Measurements from ENCODE around the gene FOXB2.
"Not testable (repeated sequence)": the region's sequence is repeated elsewhere in the genome, so short reads cannot be mapped to it uniquely, and the experiment has no call there.

FOXB2 gene

GRCh38 chr9:77030045-77030444 is 10.6 kb downstream of the FOXB2 start:
- no peak overlapping the region for H3K18ac ChIP-seq (ENCODE audit: low read length)
- no peak overlapping the region for H3K27ac ChIP-seq (replicated peaks; ENCODE audit: low read length)
- no CpG with 5 or more reads among the region's 2 CpGs for WGBS, 2 donors (ENCODE audit: extremely low coverage in 2 of 2, insufficient read length in 2 of 2, insufficient replicate concordance in 1 of 2)
- no peaks in the 10 kb centered on the region for H3K9me3 ChIP-seq (replicated peaks in 1 of 2; ENCODE audit: control insufficient read depth in 2 of 2, insufficient read depth in 1 of 2, low read depth in 1 of 2, low read length in 2 of 2)
- no peaks in the 10 kb centered on the region for H3K4me1 ChIP-seq (ENCODE audit: control insufficient read depth in 2 of 2, insufficient read depth in 1 of 2, low read depth in 1 of 2, low read length in 2 of 2)
- H2AFZ ChIP-seq (ENCODE audit: low read length), result no peak overlapping the region
- H4K8ac ChIP-seq (ENCODE audit: low read depth, low read length), result no peak overlapping the region
- no peak overlapping the region for H2BK120ac ChIP-seq (ENCODE audit: low read depth, low read length)
- peaks cover 0 to 37% (median 3%) of the 10 kb centered on the region in 3 experiments for H3K27me3 ChIP-seq (ENCODE audit: control insufficient read depth in 3 of 3, insufficient read depth in 3 of 3, low read depth in 1 of 3, low read length in 3 of 3)
- no peak overlapping the region for H3K4ac ChIP-seq (ENCODE audit: low read length)
- H2BK12ac ChIP-seq (ENCODE audit: low read length), result no peak overlapping the region
- no peak overlapping the region for H3K4me3 ChIP-seq (ENCODE audit: low read length in 2 of 2)
- no peaks in the 10 kb centered on the region for H3K79me1 ChIP-seq (ENCODE audit: low read depth, low read length)
- H2BK15ac ChIP-seq (ENCODE audit: low read length), result no peak overlapping the region
- no peak overlapping the region for H4K91ac ChIP-seq (ENCODE audit: low read depth, low read length, poor library complexity)
- DNase-seq (ENCODE audit: low spot score), result no peak
- H3K9ac ChIP-seq (ENCODE audit: low read depth, low read length, poor library complexity), result no peak overlapping the region
- H3K36me3 ChIP-seq (replicated peaks in 1 of 2; ENCODE audit: control insufficient read depth in 2 of 2, insufficient read depth in 2 of 2, low read length in 2 of 2), result no peaks in the 10 kb centered on the region
- no peak overlapping the region for H3K14ac ChIP-seq (ENCODE audit: low read length)
- no peak overlapping the region for H2AK5ac ChIP-seq (ENCODE audit: low read depth, low read length)
- no peak overlapping the region for H3K4me2 ChIP-seq (ENCODE audit: insufficient read depth, low read length, poor library complexity, severe bottlenecking)
- H3K23ac ChIP-seq (ENCODE audit: low read depth, low read length, poor library complexity), result no peak overlapping the region
- no peak overlapping the region for H2BK5ac ChIP-seq (ENCODE audit: low read length)

- H4K91ac ChIP-seq (ENCODE audit: low read depth, low read length, poor library complexity), result no peak overlapping the region
- no peak overlapping the region for H2BK5ac ChIP-seq (ENCODE audit: low read length)
- no peak overlapping the region for H3K23ac ChIP-seq (ENCODE audit: low read depth, low read length, poor library complexity)
- no peak overlapping the region for H3K9ac ChIP-seq (ENCODE audit: low read depth, low read length, poor library complexity)
- H3K27ac ChIP-seq (replicated peaks; ENCODE audit: low read length), result no peak overlapping the region
- H2AK5ac ChIP-seq (ENCODE audit: low read depth, low read length), result no peak overlapping the region
- no CpG with 5 or more reads among the region's 2 CpGs for WGBS, 2 donors (ENCODE audit: extremely low coverage in 2 of 2, insufficient read length in 2 of 2, insufficient replicate concordance in 1 of 2)
- H2BK15ac ChIP-seq (ENCODE audit: low read length), result no peak overlapping the region
- H3K14ac ChIP-seq (ENCODE audit: low read length), result no peak overlapping the region
- no peak overlapping the region for H3K4me2 ChIP-seq (ENCODE audit: insufficient read depth, low read length, poor library complexity, severe bottlenecking)
- no peak overlapping the region for H2AFZ ChIP-seq (ENCODE audit: low read length)
- peaks cover 0 to 3% (median 0%) of the 10 kb centered on the region in 3 experiments for H3K27me3 ChIP-seq (ENCODE audit: control insufficient read depth in 3 of 3, insufficient read depth in 3 of 3, low read depth in 1 of 3, low read length in 3 of 3)
- no peak overlapping the region for H2BK12ac ChIP-seq (ENCODE audit: low read length)
- H3K9me3 ChIP-seq (replicated peaks in 1 of 2; ENCODE audit: control insufficient read depth in 2 of 2, insufficient read depth in 1 of 2, low read depth in 1 of 2, low read length in 2 of 2), result no peaks in the 10 kb centered on the region
- H3K4ac ChIP-seq (ENCODE audit: low read length), result no peak overlapping the region
- H3K18ac ChIP-seq (ENCODE audit: low read length), result no peak overlapping the region
- H2BK120ac ChIP-seq (ENCODE audit: low read depth, low read length), result no peak overlapping the region
- H3K4me3 ChIP-seq (ENCODE audit: low read length in 2 of 2), result no peak overlapping the region
- no peak for DNase-seq (ENCODE audit: low spot score)
- H4K8ac ChIP-seq (ENCODE audit: low read depth, low read length), result no peak overlapping the region
- peaks cover 2 to 3% of the 10 kb centered on the region in 2 donors for H3K4me1 ChIP-seq (ENCODE audit: control insufficient read depth in 2 of 2, insufficient read depth in 1 of 2, low read depth in 1 of 2, low read length in 2 of 2)
- no peaks in the 10 kb centered on the region for H3K79me1 ChIP-seq (ENCODE audit: low read depth, low read length)
- no peaks in the 10 kb centered on the region for H3K36me3 ChIP-seq (replicated peaks in 1 of 2; ENCODE audit: control insufficient read depth in 2 of 2, insufficient read depth in 2 of 2, low read length in 2 of 2)
These were observed 19.0 kb downstream of the FOXB2 start for GRCh38 chr9:77038281-77039036.

- Histone ChIP-seq H3K23ac (ENCODE audit: low read depth, low read length, poor library complexity) (no peak overlapping the region), H3K9ac (ENCODE audit: low read depth, low read length, poor library complexity) (no peak overlapping the region), H2AFZ (ENCODE audit: low read length) (no peak overlapping the region), H4K8ac (ENCODE audit: low read depth, low read length) (no peak overlapping the region), H3K4me3 (ENCODE audit: low read length in 2 of 2) (no peak overlapping the region), H3K4me2 (ENCODE audit: insufficient read depth, low read length, poor library complexity, severe bottlenecking) (no peak overlapping the region), H2BK15ac (ENCODE audit: low read length) (no peak overlapping the region), H2BK5ac (ENCODE audit: low read length) (no peak overlapping the region), H3K36me3 (replicated peaks in 1 of 2; ENCODE audit: control insufficient read depth in 2 of 2, insufficient read depth in 2 of 2, low read length in 2 of 2) (no peaks in the 10 kb centered on the region), H2BK120ac (ENCODE audit: low read depth, low read length) (no peak overlapping the region), H3K4ac (ENCODE audit: low read length) (no peak overlapping the region), H3K4me1 (ENCODE audit: control insufficient read depth in 2 of 2, insufficient read depth in 1 of 2, low read depth in 1 of 2, low read length in 2 of 2) (peaks cover 2 to 3% of the 10 kb centered on the region in 2 donors), H4K91ac (ENCODE audit: low read depth, low read length, poor library complexity) (no peak overlapping the region), H3K79me1 (ENCODE audit: low read depth, low read length) (no peaks in the 10 kb centered on the region), H2AK5ac (ENCODE audit: low read depth, low read length) (no peak overlapping the region), H3K9me3 (replicated peaks in 1 of 2; ENCODE audit: control insufficient read depth in 2 of 2, insufficient read depth in 1 of 2, low read depth in 1 of 2, low read length in 2 of 2) (no peaks in the 10 kb centered on the region), H3K18ac (ENCODE audit: low read length) (no peak overlapping the region), H2BK12ac (ENCODE audit: low read length) (no peak overlapping the region), H3K27me3 (ENCODE audit: control insufficient read depth in 3 of 3, insufficient read depth in 3 of 3, low read depth in 1 of 3, low read length in 3 of 3) (no peaks in the 10 kb centered on the region), H3K27ac (replicated peaks; ENCODE audit: low read length) (no peak overlapping the region), H3K14ac (ENCODE audit: low read length) (no peak overlapping the region)
- no peak for DNase-seq (ENCODE audit: low spot score)
- no CpG with 5 or more reads among the region's 7 CpGs for WGBS, 2 donors (ENCODE audit: extremely low coverage in 2 of 2, insufficient read length in 2 of 2, insufficient replicate concordance in 1 of 2)
These were observed 20.9 kb downstream of the FOXB2 start for GRCh38 chr9:77040340-77040739.

GRCh38 chr9:77043743-77044142 is 24.3 kb downstream of the FOXB2 start:
- H3K9me3 ChIP-seq (replicated peaks in 1 of 2; ENCODE audit: control insufficient read depth in 2 of 2, insufficient read depth in 1 of 2, low read depth in 1 of 2, low read length in 2 of 2); H3K79me1 ChIP-seq (ENCODE audit: low read depth, low read length); H3K18ac ChIP-seq (ENCODE audit: low read length); H3K27ac ChIP-seq (replicated peaks; ENCODE audit: low read length); H2AK5ac ChIP-seq (ENCODE audit: low read depth, low read length); H3K4ac ChIP-seq (ENCODE audit: low read length); H2BK120ac ChIP-seq (ENCODE audit: low read depth, low read length); H2BK15ac ChIP-seq (ENCODE audit: low read length); H3K14ac ChIP-seq (ENCODE audit: low read length); H2AFZ ChIP-seq (ENCODE audit: low read length); H4K8ac ChIP-seq (ENCODE audit: low read depth, low read length); H3K4me2 ChIP-seq (ENCODE audit: insufficient read depth, low read length, poor library complexity, severe bottlenecking); H3K9ac ChIP-seq (ENCODE audit: low read depth, low read length, poor library complexity); H2BK12ac ChIP-seq (ENCODE audit: low read length); H3K4me3 ChIP-seq (ENCODE audit: low read length in 2 of 2); H3K4me1 ChIP-seq (ENCODE audit: control insufficient read depth in 2 of 2, insufficient read depth in 1 of 2, low read depth in 1 of 2, low read length in 2 of 2); H3K36me3 ChIP-seq (replicated peaks in 1 of 2; ENCODE audit: control insufficient read depth in 2 of 2, insufficient read depth in 2 of 2, low read length in 2 of 2); H3K23ac ChIP-seq (ENCODE audit: low read depth, low read length, poor library complexity); H4K91ac ChIP-seq (ENCODE audit: low read depth, low read length, poor library complexity); DNase-seq (ENCODE audit: low spot score); H2BK5ac ChIP-seq (ENCODE audit: low read length): not testable (repeated sequence)
- peaks cover 0 to 10% (median 0%) of the 10 kb centered on the region in 3 experiments for H3K27me3 ChIP-seq (ENCODE audit: control insufficient read depth in 3 of 3, insufficient read depth in 3 of 3, low read depth in 1 of 3, low read length in 3 of 3)
- WGBS, 2 donors (ENCODE audit: extremely low coverage in 2 of 2, insufficient read length in 2 of 2, insufficient replicate concordance in 1 of 2), result no CpG with 5 or more reads among the region's 4 CpGs

Data from neuronal stem cell (in vitro differentiated cells).